Measurements from ENCODE around the gene STAP1.
"Not testable (repeated sequence)": the region's sequence is repeated elsewhere in the genome, so short reads cannot be mapped to it uniquely, and the experiment has no call there.

STAP1 gene

GRCh38 chr4:67558493-67558892 lies at the start of gene STAP1:
TSS of gene STAP1 (plus strand) at chr4:67558727. CDS start at chr4:67558810, 83 bp downstream.
- no peak for DNase-seq (ENCODE audit: low spot score)

GRCh38 chr4:67512501-67512900 lies 46.0 kb upstream of the STAP1 start:
- no peak for DNase-seq (ENCODE audit: low spot score)

GRCh38 chr4:67520141-67520540 lies 38.4 kb upstream of the STAP1 start:
- DNase-seq (ENCODE audit: low spot score): no peak

GRCh38 chr4:67521506-67521905 lies 37.0 kb upstream of the STAP1 start:
- DNase-seq (ENCODE audit: low spot score): no peak

DNA sequence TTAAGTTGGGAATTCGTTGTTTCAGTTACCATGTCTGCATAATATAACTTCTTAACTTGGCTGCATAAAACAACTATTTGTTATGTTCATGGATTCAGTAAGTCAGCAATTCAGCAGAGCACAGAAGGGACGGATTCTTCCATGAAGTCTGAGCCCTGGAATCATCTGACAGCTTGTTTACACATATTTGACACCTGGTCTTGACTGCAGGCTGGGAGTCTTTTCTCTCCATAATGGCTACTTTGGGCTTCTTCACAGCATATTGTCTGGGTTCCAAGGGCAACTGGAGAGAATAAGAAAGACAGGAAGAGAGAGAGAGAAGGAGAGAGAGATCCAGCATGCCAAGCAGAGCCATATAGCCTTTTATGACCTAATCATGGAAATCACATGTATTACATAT lies 36.3 kb upstream of the STAP1 start:
- DNase-seq (ENCODE audit: low spot score): no peak

- peak; percentile 20 for DNase-seq (ENCODE audit: low spot score)
Observed at GRCh38 chr4:67522851-67523671, 35.5 kb upstream of the STAP1 start.

DNA sequence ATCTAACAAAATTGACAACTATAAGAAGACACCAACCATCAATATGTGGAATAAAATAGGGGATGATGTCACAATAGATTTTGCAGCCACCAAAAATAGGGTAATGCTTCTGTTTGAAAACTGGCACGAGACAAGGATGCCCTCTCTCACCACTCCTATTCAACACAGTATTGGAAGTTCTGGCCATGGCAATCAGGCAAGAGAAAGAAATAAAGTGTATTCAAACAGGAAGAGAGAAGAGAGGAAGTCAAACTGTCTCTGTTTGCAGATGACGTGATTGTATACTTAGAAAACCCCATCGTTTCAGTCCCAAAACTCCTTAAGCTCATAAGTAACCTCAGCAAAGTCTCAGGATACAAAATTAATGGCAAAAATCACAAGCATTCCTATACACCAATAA lies 34.4 kb upstream of the STAP1 start:
- not testable (repeated sequence) for DNase-seq (ENCODE audit: low spot score)

GRCh38 chr4:67531379-67531962 lies 27.1 kb upstream of the STAP1 start:
- no peak for DNase-seq (ENCODE audit: low spot score)

DNA sequence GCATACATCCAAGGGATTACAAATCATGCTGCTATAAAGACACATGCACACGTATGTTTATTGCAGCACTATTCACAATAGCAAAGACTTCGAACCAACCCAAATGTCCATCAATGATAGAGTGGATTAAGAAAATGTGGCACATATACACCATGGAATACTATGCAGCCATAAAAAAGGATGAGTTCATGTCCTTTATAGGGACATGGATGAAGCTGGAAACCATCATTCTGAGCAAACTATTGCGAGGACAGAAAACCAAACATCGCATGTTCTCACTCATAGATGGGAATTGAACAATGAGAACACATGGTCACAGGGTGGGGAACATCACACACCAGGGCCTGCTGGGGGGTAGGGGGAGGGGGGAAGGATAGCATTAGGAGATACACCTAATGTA lies 26.1 kb upstream of the STAP1 start:
- not testable (repeated sequence) for DNase-seq (ENCODE audit: low spot score)

GRCh38 chr4:67533112-67533511 lies 25.4 kb upstream of the STAP1 start:
- DNase-seq (ENCODE audit: low spot score): no peak

- DNase-seq (ENCODE audit: low spot score): no peak
Observed at GRCh38 chr4:67535280-67535840, 23.2 kb upstream of the STAP1 start.

- DNase-seq (ENCODE audit: low spot score): no peak
Observed at GRCh38 chr4:67539830-67540229, 18.7 kb upstream of the STAP1 start.

- DNase-seq (ENCODE audit: low spot score): no peak
Observed at GRCh38 chr4:67542076-67542475, 16.5 kb upstream of the STAP1 start.

DNA sequence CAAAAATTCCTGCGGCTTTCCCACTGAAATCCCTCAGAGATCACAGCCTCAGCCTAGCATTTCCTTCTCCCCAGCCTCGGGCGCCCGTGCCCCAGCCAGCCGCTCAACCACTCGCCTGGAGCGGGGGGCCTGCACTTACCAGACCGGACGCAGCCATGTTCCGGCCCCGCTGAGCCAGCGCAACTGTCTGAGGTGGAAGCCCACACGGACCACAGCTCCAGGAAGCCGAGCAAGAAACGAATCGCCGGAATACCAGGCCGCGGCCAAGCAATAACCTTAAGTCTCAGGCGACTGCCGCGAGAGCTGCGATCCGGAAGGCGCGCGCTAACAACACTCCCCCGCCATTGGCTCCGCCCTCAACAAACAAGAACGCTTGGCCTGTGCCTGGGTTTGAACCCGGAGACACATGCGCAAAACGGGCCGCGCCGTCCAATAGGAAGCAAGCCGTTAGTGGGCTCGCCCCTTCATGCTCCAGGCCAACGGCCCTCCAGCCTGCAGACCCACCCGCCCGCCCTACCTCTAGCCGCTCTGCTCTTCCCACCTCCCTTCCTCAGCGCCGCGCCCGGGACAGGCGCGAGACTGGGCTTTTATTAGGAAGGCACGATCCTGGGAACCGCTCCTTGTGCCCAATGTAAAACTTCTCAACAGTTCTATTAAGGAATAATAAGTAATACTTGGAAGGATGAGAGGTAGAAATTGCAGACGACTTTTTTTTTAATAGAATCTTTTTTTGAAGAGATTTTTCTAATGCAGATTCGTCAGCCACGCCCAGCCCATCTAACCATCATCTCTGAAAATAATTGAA lies 13.1 kb upstream of the STAP1 start, which contains the start of gene CENPC:
Gene CENPC, minus strand, starts transcription at position 305 of the 805 bp plus-strand sequence. Its CDS starts 148 bp downstream, at position 157.
- DNase-seq (ENCODE audit: low spot score): peak; percentile 98

DNA sequence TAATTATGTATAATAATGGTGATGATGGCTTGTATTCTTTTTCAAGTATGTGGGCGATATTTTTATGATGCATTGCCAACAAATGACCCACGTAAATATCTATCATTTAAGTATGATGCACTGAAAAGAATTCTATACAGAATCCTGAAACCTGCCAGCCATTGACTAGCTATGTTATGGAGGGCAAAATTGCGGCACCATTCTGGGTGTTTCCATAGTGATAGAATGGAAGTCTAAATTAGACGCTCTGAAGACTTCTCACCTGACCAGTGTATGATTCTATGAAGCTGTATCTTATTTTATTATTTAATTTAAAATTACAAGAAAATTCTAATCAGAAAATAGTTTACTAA lies 12.5 kb upstream of the STAP1 start:
- no peak for DNase-seq (ENCODE audit: low spot score)

GRCh38 chr4:67546971-67547370 lies 11.6 kb upstream of the STAP1 start:
- no peak for DNase-seq (ENCODE audit: low spot score)

GRCh38 chr4:67549123-67549522 lies 9.4 kb upstream of the STAP1 start:
- DNase-seq (ENCODE audit: low spot score): peak; percentile 72

- no peak for DNase-seq (ENCODE audit: low spot score)
Observed at GRCh38 chr4:67550451-67550850, 8.1 kb upstream of the STAP1 start.

- no peak for DNase-seq (ENCODE audit: low spot score)
Observed at GRCh38 chr4:67550857-67551256, 7.7 kb upstream of the STAP1 start.

DNA sequence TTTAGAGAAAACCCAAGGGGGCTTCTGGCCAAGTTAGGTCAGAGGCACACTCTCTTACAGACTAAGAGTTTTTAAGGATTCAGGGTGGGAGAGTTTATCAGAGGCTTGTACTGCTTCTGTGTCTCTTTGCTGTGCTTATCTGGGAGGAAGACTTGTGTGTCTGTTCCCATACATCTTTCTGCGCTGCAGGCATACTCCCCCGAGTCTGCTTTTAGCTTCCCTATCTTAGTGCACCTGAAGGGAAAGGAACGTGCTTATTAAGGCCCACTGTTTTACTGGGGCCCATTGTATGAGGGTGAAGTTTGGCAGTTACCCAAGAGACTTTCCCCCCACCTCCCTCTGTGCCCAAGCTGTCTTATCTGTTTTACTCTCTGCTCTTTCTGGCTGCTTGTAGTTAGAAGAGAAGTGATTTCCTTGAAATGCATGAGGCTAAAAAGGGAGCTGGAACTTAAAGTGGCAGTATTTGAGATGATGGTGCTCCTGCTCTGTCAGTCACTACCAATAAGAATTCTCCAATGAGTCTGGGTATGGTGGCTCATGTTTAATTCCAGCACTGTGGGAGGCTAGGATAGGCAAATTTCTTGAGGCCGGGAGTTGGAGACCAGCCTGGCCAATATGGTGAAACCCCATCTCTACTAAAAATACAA lies 6.3 kb upstream of the STAP1 start:
- DNase-seq (ENCODE audit: low spot score): not testable (repeated sequence)

DNA sequence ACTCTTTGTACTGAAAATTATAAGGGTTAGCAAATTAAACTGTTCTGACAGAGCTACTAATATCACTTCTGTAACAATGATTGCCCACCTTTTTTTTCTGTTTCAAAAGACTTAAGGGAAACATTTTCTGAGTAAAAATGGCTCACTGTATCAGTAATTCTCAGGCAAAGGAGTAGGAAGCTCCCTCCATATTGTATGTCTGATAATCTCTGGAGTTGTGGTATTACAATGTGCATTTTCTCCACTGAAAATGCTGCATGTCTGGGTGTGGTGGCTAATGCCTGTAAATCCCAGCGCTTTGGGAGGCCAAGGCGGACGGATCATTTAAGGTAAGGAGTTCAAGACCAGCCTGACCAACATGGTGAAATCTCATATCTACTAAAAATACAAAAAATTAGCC lies 4.4 kb upstream of the STAP1 start:
- DNase-seq (ENCODE audit: low spot score): no peak

DNA sequence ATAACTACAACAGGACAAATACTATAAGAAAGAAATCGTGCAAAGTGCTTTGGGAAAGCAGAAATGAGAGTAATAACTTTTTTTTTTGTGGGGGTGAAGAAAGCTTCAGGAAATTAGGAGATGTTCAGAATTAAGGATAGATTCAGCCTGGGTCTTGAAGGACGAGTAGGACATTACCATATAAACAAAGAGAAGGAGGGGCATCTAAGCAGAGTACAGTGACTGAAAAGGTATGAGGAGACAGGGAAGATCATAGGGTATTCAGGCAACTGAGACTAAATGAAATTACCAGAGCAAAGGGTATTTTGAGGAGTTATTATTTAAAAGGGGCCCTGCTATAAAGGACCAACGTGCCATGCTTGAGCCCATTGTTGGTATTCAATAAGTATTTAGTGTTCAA lies 3.1 kb upstream of the STAP1 start:
- no peak for DNase-seq (ENCODE audit: low spot score)

Data from RKO (cell line).